SJSA1 (cell line): ENCODE results near the gene RNF150. TPM values are rescaled to one million over a fixed set of nuclear protein-coding genes. Genes with fewer than 3 reads are reported as not detected.

ENCODE experiments used
- DNase-seq, 2 experiments: peaks; one replicate each; pipeline ENCODE4 v3.0.0-alpha.2; 2015 to 2020; ENCODE audit warnings: low spot score in 2 of 2, low read depth in 1 of 2
- H3K27ac ChIP-seq: fragments of 250-450 bp; sonication (Bioruptor Pico); 2 replicates; pipeline ENCODE4 v1.5.1; 2020; ENCODE audit warnings: mild to moderate bottlenecking, moderate library complexity
- H3K27me3 ChIP-seq: fragments of 250-450 bp; sonication (Bioruptor Pico); replicated peaks from 2 replicates; pipeline ENCODE4 v1.5.1; 2020; ENCODE audit warnings: mild to moderate bottlenecking, moderate library complexity
- H3K36me3 ChIP-seq: fragments of 250-450 bp; sonication (Bioruptor Pico); 2 replicates; pipeline ENCODE4 v1.5.1; 2020; ENCODE audit warnings: mild to moderate bottlenecking
- H3K4me1 ChIP-seq: fragments of 250-450 bp; sonication (Bioruptor Pico); replicated peaks from 2 replicates; pipeline ENCODE4 v1.6.1; 2021; ENCODE audit warnings: mild to moderate bottlenecking
- H3K4me3 ChIP-seq: fragments of 250-450 bp; sonication (Bioruptor Pico); 2 replicates; pipeline ENCODE4 v1.5.1; 2020; ENCODE audit warnings: mild to moderate bottlenecking
- H3K9me3 ChIP-seq: fragments of 250-450 bp; sonication (Bioruptor Pico); replicated peaks from 2 replicates; pipeline ENCODE4 v1.5.1; 2020; ENCODE audit warnings: mild to moderate bottlenecking
- total RNA-seq: library from RNA; depleted of rRNA; stranded (reverse); fragments of >200 nt; shearing (Covaris generic); gene quantifications from 2 replicates; pipeline ENCODE4 v1.2.3, GENCODE V29; 2014

RNF150 gene
- total RNA-seq, 1 experiment from 2014 or later, result 6.7 TPM

DNA sequence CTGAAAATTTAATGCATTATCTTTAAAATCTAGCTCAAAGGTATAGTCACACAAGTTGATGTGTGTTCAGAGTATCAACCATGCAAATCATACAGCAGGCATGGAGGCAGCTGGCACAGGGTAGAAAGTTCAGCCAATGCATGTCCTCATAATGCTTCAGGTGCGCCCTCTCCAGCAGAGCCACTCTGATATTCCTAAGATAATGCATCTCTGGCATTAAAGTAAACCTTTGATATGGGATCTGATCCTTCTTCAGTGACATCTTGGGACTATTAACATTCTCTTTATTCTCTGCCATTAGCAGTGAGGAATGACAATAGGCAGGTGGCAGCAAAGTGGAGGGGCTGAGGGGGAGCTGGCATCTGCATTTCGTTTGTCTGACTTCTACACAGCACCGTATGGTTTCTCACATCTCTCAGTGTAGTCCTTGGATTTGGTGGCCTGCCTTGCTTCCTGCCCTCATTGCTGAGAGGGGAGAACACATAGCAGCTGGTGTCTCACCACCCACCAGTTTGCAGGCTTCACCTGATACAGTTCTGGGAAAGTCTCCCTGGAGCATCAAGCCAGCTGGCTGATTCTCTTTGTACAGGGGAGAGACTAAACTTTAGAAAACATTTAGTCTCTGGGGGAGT is 208.4 kb downstream of the RNF150 start:
- H3K27ac ChIP-seq, result no peak overlapping the region
- H3K4me1 ChIP-seq, result peaks cover 6% of the 10 kb centered on the region
- no peak for DNase-seq
- no peaks in the 10 kb centered on the region for H3K9me3 ChIP-seq
- H3K36me3 ChIP-seq, result no peaks in the 10 kb centered on the region
- H3K4me3 ChIP-seq, result no peak overlapping the region
- H3K27me3 ChIP-seq, result no peaks in the 10 kb centered on the region

DNA sequence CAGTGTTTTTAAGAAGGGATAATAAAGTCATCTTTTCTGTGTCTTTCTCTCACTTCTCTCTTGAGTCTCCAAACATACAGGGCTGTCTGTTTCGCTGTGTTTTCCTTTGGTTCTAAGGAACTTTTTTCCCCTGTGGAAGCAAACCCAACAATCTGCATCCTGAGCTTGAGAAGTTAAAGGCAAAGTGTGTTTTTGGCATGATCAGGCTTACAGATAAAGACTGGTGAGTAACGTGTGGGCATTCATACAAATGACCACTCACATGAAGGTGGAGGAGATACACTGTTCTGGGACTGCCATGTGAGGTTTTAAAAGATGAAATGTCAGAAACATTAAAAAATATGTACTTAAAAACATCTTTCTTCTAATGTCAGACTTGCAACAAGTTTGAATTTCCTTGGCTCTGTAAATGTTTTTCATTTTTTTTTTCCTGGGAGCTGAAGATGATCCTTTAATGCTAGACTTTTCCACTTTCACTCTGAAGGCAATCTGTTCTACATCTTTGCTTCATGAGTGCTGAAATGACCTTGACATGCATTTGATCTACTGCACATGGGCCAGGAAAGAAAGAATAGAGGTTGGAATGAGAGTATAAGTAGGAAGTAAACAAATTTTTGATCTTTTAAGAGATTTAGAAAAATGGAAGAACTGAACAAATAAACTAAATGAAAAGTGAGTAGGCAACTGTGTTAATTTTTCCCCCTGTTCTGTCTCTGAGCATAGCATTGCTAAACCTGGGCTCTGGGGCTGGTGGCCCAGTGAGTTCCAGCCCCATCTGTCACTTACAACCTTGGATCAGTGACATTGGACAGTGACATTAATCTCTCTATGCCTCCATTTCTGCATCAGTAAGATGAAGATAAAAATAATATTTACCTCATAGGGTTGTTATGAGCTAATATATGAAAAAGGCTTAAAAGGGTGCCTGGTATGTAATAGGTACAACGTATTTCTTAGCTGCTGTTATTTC is 226.0 kb downstream of the RNF150 start:
- Histone ChIP-seq H3K9me3 (no peaks in the 10 kb centered on the region), H3K27ac (no peak overlapping the region), H3K4me3 (no peak overlapping the region), H3K27me3 (no peaks in the 10 kb centered on the region), H3K4me1 (no peaks in the 10 kb centered on the region), H3K36me3 (no peaks in the 10 kb centered on the region)
- DNase-seq, result no peak

DNA sequence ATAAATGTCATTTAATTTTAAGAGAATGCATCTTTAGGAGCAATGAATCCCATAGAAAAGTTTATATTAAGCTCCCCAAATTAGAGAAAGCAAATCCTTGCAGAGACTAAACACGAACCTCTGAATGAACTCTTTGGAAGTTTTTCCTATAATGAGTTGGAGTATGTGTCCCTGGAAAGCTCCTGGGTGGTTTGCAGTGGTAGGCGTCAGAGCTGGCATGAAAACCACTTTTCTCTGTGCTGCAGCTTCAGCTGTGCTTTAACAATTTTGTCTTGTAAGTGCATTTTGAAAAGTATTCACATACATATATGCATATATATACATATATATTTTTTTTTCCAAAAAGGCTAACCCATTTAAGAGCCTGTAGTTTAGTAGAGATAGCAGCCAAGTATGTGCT is 228.4 kb downstream of the RNF150 start:
- H3K36me3 ChIP-seq, result no peaks in the 10 kb centered on the region
- no peaks in the 10 kb centered on the region for H3K9me3 ChIP-seq
- no peaks in the 10 kb centered on the region for H3K4me1 ChIP-seq
- no peak overlapping the region for H3K27ac ChIP-seq
- DNase-seq, result no peak
- no peak overlapping the region for H3K4me3 ChIP-seq
- no peaks in the 10 kb centered on the region for H3K27me3 ChIP-seq

DNA sequence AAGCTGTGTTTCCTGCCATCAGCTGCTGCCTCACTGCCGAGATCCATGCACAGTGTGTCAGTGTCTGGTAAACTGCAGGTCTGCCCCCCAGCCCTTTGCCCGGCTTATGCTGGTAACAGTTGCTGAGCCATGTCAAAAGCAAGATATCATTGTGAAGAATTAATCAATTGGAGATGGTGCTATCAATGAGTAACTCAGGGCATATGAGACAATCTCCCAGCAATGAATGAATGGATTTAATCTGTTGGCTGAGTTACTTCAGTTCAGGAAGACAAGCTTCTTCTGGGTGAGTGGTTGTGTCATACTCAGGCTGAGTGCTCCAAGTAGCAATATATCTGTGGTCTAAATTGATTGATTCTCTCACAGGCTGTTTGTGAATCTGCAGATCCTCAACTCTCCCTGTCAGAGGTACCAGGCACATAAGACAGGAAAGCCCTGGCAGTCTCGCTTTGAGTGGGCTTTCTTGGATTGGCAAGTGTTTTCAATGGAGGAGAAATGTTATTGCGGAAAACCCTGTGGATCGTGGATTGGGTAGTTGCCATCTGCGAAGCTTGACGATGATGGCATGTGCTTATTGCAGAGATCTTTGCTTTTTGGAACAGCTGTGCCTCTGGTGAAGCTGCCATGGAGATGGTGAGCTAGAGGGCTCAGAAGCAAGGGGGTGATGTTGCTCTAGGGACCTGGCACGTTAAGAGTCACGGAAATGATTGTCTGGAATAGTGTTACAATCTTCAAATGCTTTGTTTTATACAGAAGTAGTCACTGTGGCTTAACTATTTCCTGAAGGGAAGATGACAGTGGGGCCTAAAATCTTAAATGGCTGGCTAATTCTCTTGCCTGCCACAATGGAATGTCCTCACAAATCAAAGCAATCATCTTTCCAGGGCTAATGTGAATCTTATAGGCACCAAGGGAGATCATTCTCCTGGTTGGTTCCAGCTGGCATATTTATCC is 229.5 kb downstream of the RNF150 start:
- Histone ChIP-seq H3K4me3 (no peak overlapping the region), H3K9me3 (no peaks in the 10 kb centered on the region), H3K4me1 (no peaks in the 10 kb centered on the region), H3K27me3 (no peaks in the 10 kb centered on the region), H3K27ac (no peak overlapping the region), H3K36me3 (no peaks in the 10 kb centered on the region)
- no peak for DNase-seq

DNA sequence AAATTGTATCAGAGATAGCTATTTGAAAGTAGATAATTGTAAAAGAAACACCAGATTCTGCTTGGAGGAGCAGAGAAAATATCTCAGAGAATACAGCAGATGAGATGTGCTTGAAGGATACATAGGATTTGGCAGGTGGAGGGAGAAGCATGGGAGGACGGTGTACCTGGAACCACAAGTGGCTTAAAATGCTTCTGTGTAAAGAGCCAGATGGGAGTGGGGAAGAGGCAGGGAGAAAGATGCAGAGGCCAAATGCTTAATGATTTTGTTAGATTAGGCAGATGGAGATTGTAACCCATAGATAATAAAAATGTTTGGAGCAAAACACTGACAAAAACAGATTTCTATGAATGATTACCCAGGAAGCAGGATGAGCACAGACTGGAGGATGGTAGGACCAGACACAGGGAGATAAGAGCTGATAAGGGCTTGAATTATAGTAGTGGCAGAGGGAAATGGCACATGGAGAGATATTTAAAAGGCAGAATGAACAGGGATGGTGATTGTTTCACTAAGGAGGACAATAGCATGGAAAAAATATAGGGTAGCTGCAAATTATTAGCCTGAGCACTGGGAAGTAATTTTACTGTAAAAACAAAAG is 231.4 kb downstream of the RNF150 start:
- Histone ChIP-seq H3K36me3 (no peaks in the 10 kb centered on the region), H3K9me3 (no peaks in the 10 kb centered on the region), H3K27me3 (no peaks in the 10 kb centered on the region), H3K4me1 (no peaks in the 10 kb centered on the region), H3K27ac (no peak overlapping the region), H3K4me3 (no peak overlapping the region)
- no peak for DNase-seq

DNA sequence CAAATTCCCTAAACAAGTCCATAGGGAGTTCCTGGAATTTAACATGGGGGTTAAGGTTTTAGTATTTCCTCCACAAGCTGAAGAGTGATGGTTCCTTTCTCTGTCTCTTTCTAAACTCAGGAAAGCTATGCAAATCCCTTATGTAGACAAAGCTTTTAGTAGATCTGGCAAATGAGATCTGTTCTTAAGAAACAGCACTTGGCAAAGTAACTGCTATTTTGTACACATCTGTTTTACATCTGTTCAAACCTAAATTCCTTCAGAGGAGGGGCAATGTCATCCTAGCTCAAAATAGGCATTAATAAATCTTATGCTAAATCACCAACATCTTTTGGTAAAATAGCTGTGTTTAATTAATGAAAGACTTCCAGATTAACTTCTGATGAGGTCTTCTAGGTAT is 239.3 kb downstream of the RNF150 start:
- DNase-seq, result no peak
- no peaks in the 10 kb centered on the region for H3K9me3 ChIP-seq

DNA sequence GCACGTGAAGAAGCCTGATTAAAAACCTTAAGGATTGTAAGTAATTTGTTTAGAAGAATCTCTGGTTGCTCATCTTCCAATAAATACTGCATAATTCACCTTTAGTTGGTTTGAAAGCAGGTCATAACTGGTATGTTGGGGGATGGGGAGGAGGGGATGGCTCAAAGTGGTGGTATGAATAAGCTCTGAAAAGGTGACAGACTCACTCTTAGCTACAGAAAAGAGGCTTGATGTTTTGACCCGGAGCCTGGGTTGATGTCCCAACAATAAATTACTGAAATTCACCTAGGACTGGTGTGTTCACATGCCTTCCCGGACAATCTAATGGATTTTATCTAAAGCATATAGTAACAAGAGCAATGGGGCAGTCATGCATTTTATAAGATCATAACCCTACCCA is 245.2 kb downstream of the RNF150 start:
- DNase-seq, result no peak
- Histone ChIP-seq H3K27ac (no peak overlapping the region), H3K9me3 (no peaks in the 10 kb centered on the region), H3K27me3 (no peaks in the 10 kb centered on the region), H3K4me1 (no peaks in the 10 kb centered on the region), H3K4me3 (no peak overlapping the region), H3K36me3 (no peaks in the 10 kb centered on the region)

More for the DNA sequence above, 239.3 kb downstream of the RNF150 start:
- Histone ChIP-seq H3K27me3 (no peaks in the 10 kb centered on the region), H3K36me3 (no peaks in the 10 kb centered on the region), H3K4me1 (no peaks in the 10 kb centered on the region), H3K4me3 (no peak overlapping the region), H3K27ac (no peak overlapping the region)

DNA sequence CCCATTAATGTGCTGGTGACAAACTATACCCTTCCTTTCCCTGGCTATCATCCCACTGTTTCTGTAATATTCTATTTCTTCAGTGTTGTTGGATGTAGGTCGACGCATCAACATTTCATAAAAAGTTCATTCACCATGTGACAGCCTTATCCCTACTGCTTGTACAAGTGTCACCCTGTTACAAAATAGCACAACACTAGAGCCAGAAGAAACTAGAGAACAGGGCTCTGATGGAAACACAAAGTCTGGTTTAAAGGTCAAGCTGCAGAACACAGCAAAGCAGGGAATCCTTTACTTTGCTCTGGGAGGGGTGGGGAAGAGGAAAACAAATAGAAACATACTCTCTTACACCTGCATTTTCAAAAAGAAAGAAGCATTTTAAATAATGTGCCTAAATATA is 245.8 kb downstream of the RNF150 start:
- Histone ChIP-seq H3K9me3 (no peaks in the 10 kb centered on the region), H3K27ac (no peak overlapping the region), H3K36me3 (no peaks in the 10 kb centered on the region), H3K4me1 (no peaks in the 10 kb centered on the region), H3K4me3 (no peak overlapping the region), H3K27me3 (no peaks in the 10 kb centered on the region)
- DNase-seq, result no peak

DNA sequence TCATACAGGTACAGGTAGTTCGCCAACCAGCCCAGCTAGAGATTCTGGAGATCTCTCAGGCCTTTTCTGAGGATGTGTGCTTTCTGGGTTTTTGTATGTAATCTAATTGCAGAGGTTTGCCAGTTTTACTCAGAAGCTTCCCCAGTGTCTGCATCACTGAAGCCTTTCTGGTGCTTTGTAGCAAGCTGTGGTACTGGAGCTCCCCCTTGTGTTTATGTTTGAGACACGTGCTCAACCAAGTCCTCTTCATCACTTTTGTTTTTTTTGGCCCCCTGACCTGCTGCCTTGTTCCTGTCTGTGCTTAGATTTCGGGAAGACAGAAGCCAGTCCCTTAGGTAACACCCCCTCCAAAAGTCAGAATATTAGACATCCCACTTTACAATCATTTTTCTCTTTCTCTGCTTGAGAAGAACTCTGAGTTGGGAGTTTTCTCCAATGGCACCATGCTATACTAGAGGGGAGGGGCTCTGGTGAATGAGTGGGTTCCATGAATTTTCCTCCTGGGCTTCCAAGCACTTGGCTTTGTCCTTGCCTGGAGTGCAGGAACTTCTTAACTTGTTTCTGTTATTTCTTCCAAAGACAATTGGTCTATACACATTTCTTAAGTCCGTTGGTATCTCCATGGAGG is 248.7 kb downstream of the RNF150 start:
- H3K4me1 ChIP-seq, result no peaks in the 10 kb centered on the region
- H3K4me3 ChIP-seq, result no peak overlapping the region
- H3K9me3 ChIP-seq, result no peaks in the 10 kb centered on the region
- no peaks in the 10 kb centered on the region for H3K27me3 ChIP-seq
- no peaks in the 10 kb centered on the region for H3K36me3 ChIP-seq
- no peak overlapping the region for H3K27ac ChIP-seq
- DNase-seq, result peak; percentile 47 to 50

DNA sequence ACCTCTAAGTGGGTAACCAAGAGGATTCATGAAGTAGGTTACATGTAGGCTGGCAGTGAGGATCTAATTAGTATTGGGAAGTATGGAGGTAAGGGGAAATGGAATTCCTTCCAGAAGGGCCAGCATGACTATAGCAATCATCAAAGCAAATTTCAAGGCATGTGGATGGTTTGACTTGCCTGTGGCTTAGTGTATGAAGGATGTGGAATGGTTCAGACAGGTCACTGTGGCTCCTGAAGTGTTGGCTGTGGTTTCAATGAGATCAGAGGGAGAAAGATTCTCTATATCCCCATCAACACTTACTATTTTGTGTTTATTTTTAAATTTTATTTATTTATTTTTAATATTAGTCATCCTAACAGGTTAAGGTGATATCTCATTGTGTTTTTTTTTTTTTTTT is 255.5 kb downstream of the RNF150 start:
- H3K27me3 ChIP-seq, result no peaks in the 10 kb centered on the region
- H3K9me3 ChIP-seq, result no peaks in the 10 kb centered on the region; the same call in 1 of the 2 replicates
- H3K4me1 ChIP-seq, result peaks cover 18% of the 10 kb centered on the region
- no peak overlapping the region for H3K4me3 ChIP-seq
- no peak for DNase-seq
- H3K27ac ChIP-seq, result no peak overlapping the region
- H3K36me3 ChIP-seq, result no peaks in the 10 kb centered on the region

DNA sequence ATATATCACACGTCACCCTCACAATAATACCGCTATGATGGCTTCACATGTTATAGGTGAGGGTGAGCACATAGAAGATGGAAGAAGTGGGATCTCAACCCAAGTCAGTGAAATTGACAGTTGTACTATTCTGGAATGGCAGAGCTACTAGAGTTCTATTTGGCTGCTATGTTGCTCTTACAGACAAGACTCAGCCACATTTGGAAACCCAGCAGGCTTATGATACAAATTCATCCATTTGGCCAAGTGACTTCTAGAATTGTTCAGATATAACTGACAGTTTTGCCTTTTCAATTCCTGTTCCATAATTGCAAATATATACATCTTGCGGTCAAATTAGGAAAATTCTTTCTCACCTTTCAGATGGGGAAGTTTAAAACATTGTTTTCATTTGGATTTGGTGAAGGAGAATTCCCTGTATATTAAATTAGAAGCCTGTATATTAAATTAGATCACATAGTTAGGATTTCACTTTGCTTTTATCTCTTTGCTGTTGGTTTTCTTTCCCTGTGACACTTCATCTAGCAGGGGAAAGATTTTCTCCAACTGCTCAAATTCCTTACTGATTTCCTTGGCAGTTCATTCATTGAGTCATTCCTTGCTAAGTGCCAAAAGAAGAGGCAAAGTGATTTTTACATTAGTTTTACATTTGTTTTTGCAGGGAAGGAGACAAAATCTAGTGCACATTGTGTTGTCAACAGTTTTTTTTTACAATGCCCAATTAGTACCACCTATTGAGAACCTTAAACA is 256.5 kb downstream of the RNF150 start:
- peak overlapping the region; percentile 11; the same call in 1 of the 2 replicates for H3K27ac ChIP-seq
- H3K27me3 ChIP-seq, result no peaks in the 10 kb centered on the region
- H3K9me3 ChIP-seq, result no peaks in the 10 kb centered on the region; the same call in 1 of the 2 replicates
- no peak overlapping the region for H3K4me3 ChIP-seq
- H3K36me3 ChIP-seq, result no peaks in the 10 kb centered on the region
- peaks cover 18% of the 10 kb centered on the region for H3K4me1 ChIP-seq
- peak in 1 of 2 experiments; percentile 5 for DNase-seq

DNA sequence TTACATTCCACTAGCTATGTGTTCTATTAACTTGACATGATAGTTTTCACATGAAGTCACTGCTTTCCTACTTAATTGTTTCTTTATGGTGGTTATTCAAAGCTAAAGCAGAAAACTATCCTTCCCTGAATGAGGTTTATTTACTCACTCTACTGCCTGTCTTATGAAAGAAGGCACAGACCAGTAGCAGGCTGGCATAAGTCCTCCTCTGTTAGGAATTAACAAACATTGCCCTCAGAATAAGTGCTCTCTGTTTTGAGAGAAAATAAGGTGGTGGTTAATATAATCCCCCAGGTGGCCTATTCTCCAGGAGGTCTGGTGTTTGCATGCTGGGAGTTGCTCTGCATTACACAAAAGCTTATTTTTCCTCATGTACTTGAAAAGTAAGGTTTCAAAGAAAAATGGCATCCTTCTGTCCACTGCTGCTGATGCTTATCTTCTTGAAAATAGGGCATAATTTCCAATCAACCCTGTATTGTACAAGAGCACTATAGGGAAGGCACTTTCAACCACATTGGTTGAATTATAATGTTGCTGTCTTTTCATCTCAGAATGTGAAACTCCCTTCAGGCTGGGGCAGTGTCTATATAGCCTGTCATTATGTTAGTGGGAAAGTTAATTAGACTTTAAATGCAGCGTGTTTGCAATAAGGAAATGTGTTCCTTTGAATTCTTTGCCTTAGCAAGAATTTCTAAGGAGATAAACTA is 257.4 kb downstream of the RNF150 start:
- Histone ChIP-seq H3K27ac (peak overlapping the region; percentile 11; the same call in 1 of the 2 replicates), H3K36me3 (no peaks in the 10 kb centered on the region), H3K27me3 (no peaks in the 10 kb centered on the region), H3K4me3 (no peak overlapping the region), H3K9me3 (no peaks in the 10 kb centered on the region; the same call in 1 of the 2 replicates), H3K4me1 (peaks cover 18% of the 10 kb centered on the region)
- peak in 1 of 2 experiments; percentile 71 for DNase-seq
